Mesodermal cell (in vitro differentiated cells): ENCODE data around the gene PARVA.

Source experiments
- H3K27ac ChIP-seq: 2 replicates; pipeline ENCODE4 v1.7.0; 2013; ENCODE audit warnings: mild to moderate bottlenecking, low read depth, low read length, moderate library complexity; ENCODE audit not compliant: severe bottlenecking
- H3K36me3 ChIP-seq: 2 replicates; pipeline ENCODE4 v1.7.1; 2013; ENCODE audit warnings: mild to moderate bottlenecking, low read length, moderate library complexity; ENCODE audit not compliant: control insufficient read depth, insufficient read depth
- H3K4me1 ChIP-seq: one replicate; pipeline ENCODE4 v1.7.1; 2013; ENCODE audit warnings: mild to moderate bottlenecking, low read length; ENCODE audit not compliant: insufficient read depth, control insufficient read depth, poor library complexity, severe bottlenecking
- H3K4me3 ChIP-seq: 2 replicates; pipeline ENCODE4 v1.7.0; 2013; ENCODE audit warnings: low read length, control low read depth, mild to moderate bottlenecking; ENCODE audit not compliant: insufficient read depth, poor library complexity, severe bottlenecking; ENCODE audit errors: extremely low read depth
- H3K9me3 ChIP-seq: 2 replicates; pipeline ENCODE4 v1.7.1; 2013; ENCODE audit warnings: mild to moderate bottlenecking, low read length, moderate library complexity; ENCODE audit not compliant: control insufficient read depth
- WGBS, 2 experiments: methylation state at CpG; one replicate each; pipeline ENCODE4 v1.1.5; 2013; ENCODE audit warnings: missing lambda C conversion rate in 2 of 2; ENCODE audit not compliant: insufficient coverage in 2 of 2; 5-methylcytosine and 5-hydroxymethylcytosine counted together

The PARVA gene

GRCh38 chr11:12392672-12393071 lies 15.3 kb downstream of the PARVA start:
- H3K4me1 ChIP-seq: peaks cover 38% of the 10 kb centered on the region
- H3K36me3 ChIP-seq: peaks cover 57% of the 10 kb centered on the region
- H3K4me3 ChIP-seq: no peak overlapping the region
- H3K27ac ChIP-seq: no peak overlapping the region
- H3K9me3 ChIP-seq: peaks cover 37% of the 10 kb centered on the region
- 86% methylated on average over 1 of the region's 1 CpG; no CpG with 5 or more reads in 1 of the 2 experiments for WGBS, 2 experiments

GRCh38 chr11:12393691-12394090 lies 16.3 kb downstream of the PARVA start:
- no CpG with 5 or more reads among the region's 1 CpG for WGBS, 2 experiments
- Histone ChIP-seq H3K9me3 (peaks cover 37% of the 10 kb centered on the region), H3K36me3 (peaks cover 62% of the 10 kb centered on the region), H3K27ac (no peak overlapping the region), H3K4me1 (peaks cover 44% of the 10 kb centered on the region), H3K4me3 (no peak overlapping the region)

GRCh38 chr11:12394601-12395000 lies 17.2 kb downstream of the PARVA start:
- Histone ChIP-seq H3K4me1 (peaks cover 43% of the 10 kb centered on the region), H3K27ac (no peak overlapping the region), H3K4me3 (no peak overlapping the region), H3K9me3 (peaks cover 37% of the 10 kb centered on the region), H3K36me3 (peaks cover 68% of the 10 kb centered on the region)
- 95 to 100% methylated on average over 3 to 4 of the region's 6 CpGs for WGBS, 2 experiments

- peaks cover 68% of the 10 kb centered on the region for H3K36me3 ChIP-seq
- no peak overlapping the region for H3K4me3 ChIP-seq
- no peak overlapping the region for H3K27ac ChIP-seq
- 98% methylated on average over 9 of the region's 9 CpGs for WGBS, 2 experiments
- H3K4me1 ChIP-seq: peaks cover 36% of the 10 kb centered on the region
- peaks cover 37% of the 10 kb centered on the region for H3K9me3 ChIP-seq
These were observed 18.0 kb downstream of the PARVA start for GRCh38 chr11:12395333-12395732.

GRCh38 chr11:12397931-12398334 lies 20.6 kb downstream of the PARVA start:
- Histone ChIP-seq H3K4me1 (peaks cover 37% of the 10 kb centered on the region), H3K27ac (peak overlapping the region; percentile 81), H3K36me3 (peaks cover 50% of the 10 kb centered on the region), H3K9me3 (peaks cover 37% of the 10 kb centered on the region), H3K4me3 (peak overlapping the region; percentile 3)
- 50 to 83% methylated on average over 2 to 4 of the region's 5 CpGs for WGBS, 2 experiments

- Histone ChIP-seq H3K9me3 (peaks cover 24% of the 10 kb centered on the region), H3K4me3 (no peak overlapping the region), H3K27ac (no peak overlapping the region), H3K36me3 (peaks cover 49% of the 10 kb centered on the region), H3K4me1 (peaks cover 37% of the 10 kb centered on the region)
These were observed 22.0 kb downstream of the PARVA start for GRCh38 chr11:12399355-12399754.

- H3K36me3 ChIP-seq: peaks cover 40% of the 10 kb centered on the region
- H3K27ac ChIP-seq: no peak overlapping the region
- H3K4me3 ChIP-seq: no peak overlapping the region
- H3K4me1 ChIP-seq: peaks cover 28% of the 10 kb centered on the region
- WGBS, 2 experiments: 63 to 70% methylated on average over 3 of the region's 4 CpGs
- peaks cover 6% of the 10 kb centered on the region for H3K9me3 ChIP-seq
These were observed 24.7 kb downstream of the PARVA start for GRCh38 chr11:12402025-12402424.

GRCh38 chr11:12402691-12403120 lies 25.3 kb downstream of the PARVA start:
- Histone ChIP-seq H3K4me1 (peaks cover 21% of the 10 kb centered on the region), H3K27ac (no peak overlapping the region), H3K36me3 (peaks cover 40% of the 10 kb centered on the region), H3K4me3 (no peak overlapping the region), H3K9me3 (peaks cover 4% of the 10 kb centered on the region)
- WGBS, 2 experiments: 83 to 97% methylated on average over 7 to 8 of the region's 8 CpGs

- H3K27ac ChIP-seq: no peak overlapping the region
These were observed 26.0 kb downstream of the PARVA start for GRCh38 chr11:12403122-12403996.

GRCh38 chr11:12403997-12404350 lies 26.6 kb downstream of the PARVA start:
- peaks cover 11% of the 10 kb centered on the region for H3K4me1 ChIP-seq
- peaks cover 33% of the 10 kb centered on the region for H3K36me3 ChIP-seq
- no peak overlapping the region for H3K27ac ChIP-seq
- no peak overlapping the region for H3K4me3 ChIP-seq
- H3K9me3 ChIP-seq: peaks cover 4% of the 10 kb centered on the region
- WGBS, 2 experiments: no CpG with 5 or more reads among the region's 2 CpGs

More at GRCh38 chr11:12403122-12403996, 26.0 kb downstream of the PARVA start:
- Histone ChIP-seq H3K36me3 (peaks cover 39% of the 10 kb centered on the region), H3K4me1 (peaks cover 15% of the 10 kb centered on the region), H3K9me3 (peaks cover 4% of the 10 kb centered on the region), H3K4me3 (no peak overlapping the region)
- WGBS, 2 experiments: no CpG with 5 or more reads among the region's 3 CpGs

- Histone ChIP-seq H3K4me1 (peaks cover 13% of the 10 kb centered on the region), H3K27ac (no peak overlapping the region), H3K4me3 (no peak overlapping the region), H3K9me3 (peaks cover 4% of the 10 kb centered on the region), H3K36me3 (peaks cover 30% of the 10 kb centered on the region)
- WGBS, 2 experiments: 98 to 100% methylated on average over 3 of the region's 3 CpGs
These were observed 27.1 kb downstream of the PARVA start for GRCh38 chr11:12404436-12404835.
